HCT116 (cell line): ENCODE data around the gene SMG6. TPM values are rescaled to one million over a fixed set of nuclear protein-coding genes. Genes with fewer than 3 reads are reported as not detected.

Source experiments
- ATAC-seq: fragments of 200-7000 bp; cut with Tn5 transposase; 2 replicates; pipeline ENCODE4 v1.9.1; 2020; ENCODE audit warnings: mild to moderate bottlenecking, moderate library complexity
- BruUV-seq: library from RNA; stranded (reverse); fragments of 400-500 nt; replicated peaks from 2 replicates; lab custom pipeline; 2021; lab: Mats Ljungman, UMichigan
- CTCF ChIA-PET: fragments of 300-600 bp; sonication (Branson Sonifier 250); formaldehyde crosslinking; loops from one replicate; lab custom pipeline; 2021; ENCODE audit warnings: antibody characterized with exemption; lab: Charles Lee
- POLR2A ChIA-PET: fragments of 300-600, 350-600 bp; sonication (Branson Sonifier 250); formaldehyde crosslinking; loops from one replicate; lab custom pipeline; 2021; ENCODE audit warnings: antibody characterized with exemption; lab: Charles Lee
- RAD21 ChIA-PET, 2 experiments: fragments of 300-600 bp; sonication (Branson Sonifier 250); formaldehyde crosslinking; loops; one replicate each; lab custom pipeline; 2023; ENCODE audit warnings: low total read pairs in 2 of 2; ENCODE audit not compliant: uncharacterized antibody in 2 of 2, unreplicated experiment in 2 of 2, low non-redundant PET in 1 of 2; lab: Charles Lee
- DNase-seq: peaks from one replicate; pipeline ENCODE4 v3.0.0-alpha.2; 2010; ENCODE audit warnings: low read depth, low spot score
- H2AFZ ChIP-seq: fragments of 200-600 bp; shearing (Covaris generic), sonication (generic); 2 replicates; pipeline ENCODE4 v1.6.1; 2017; ENCODE audit warnings: low read depth, mixed run types, mixed read lengths, antibody characterized with exemption, low read length; ENCODE audit not compliant: poor library complexity, severe bottlenecking
- H3K27ac ChIP-seq: 2 replicates; pipeline ENCODE4 v1.5.1; 2012; ENCODE audit warnings: low read depth, low read length
- H3K27me3 ChIP-seq: fragments of 200-600 bp; sonication (generic); 2 replicates; pipeline ENCODE4 v1.6.1; 2016; ENCODE audit warnings: mixed run types, low read length, mixed read lengths; ENCODE audit not compliant: insufficient read depth
- H3K36me3 ChIP-seq, 2 experiments: fragments of 200-500 bp in 1 of 2; fragments of 200-600 bp in 1 of 2; sonication (Bioruptor generic) in 1 of 2; sonication (generic) in 1 of 2; 2 replicates each; pipeline versions ENCODE4 v1.5.1 to v1.6.1; 2014 to 2016; ENCODE audit warnings: low read length in 2 of 2, inconsistent platforms in 1 of 2, mixed read lengths in 1 of 2, mixed run types in 1 of 2; ENCODE audit not compliant: insufficient read depth in 2 of 2, control insufficient read depth in 1 of 2
- H3K4me1 ChIP-seq, 2 experiments: fragments of 200-600 bp in 1 of 2; sonication (generic) in 1 of 2; 2 replicates each; pipeline versions ENCODE4 v1.5.1 to v1.6.1; 2012 to 2017; ENCODE audit warnings: low read length in 2 of 2, inconsistent platforms in 1 of 2, mild to moderate bottlenecking in 1 of 2, mixed read lengths in 1 of 2, mixed run types in 1 of 2, moderate library complexity in 1 of 2; ENCODE audit not compliant: insufficient read depth in 2 of 2, control insufficient read depth in 1 of 2
- H3K4me2 ChIP-seq: fragments of 200-600 bp; sonication (generic); 2 replicates; pipeline ENCODE4 v1.6.1; 2017; ENCODE audit warnings: mixed run types, low read length, mixed read lengths
- H3K4me3 ChIP-seq, 2 experiments: fragments of 200-600 bp in 1 of 2; sonication (generic) in 1 of 2; replicated peaks in 1 of 2; 2 replicates each; pipeline ENCODE4 v1.5.1; 2011 to 2016; ENCODE audit warnings: low read length in 2 of 2, control low read depth in 1 of 2, low read depth in 1 of 2, mild to moderate bottlenecking in 1 of 2, mixed read lengths in 1 of 2, mixed run types in 1 of 2
- H3K79me2 ChIP-seq: fragments of 200-600 bp; sonication (generic); 2 replicates; pipeline ENCODE4 v1.6.1; 2017; ENCODE audit warnings: mild to moderate bottlenecking, mixed run types, low read length, moderate library complexity, mixed read lengths; ENCODE audit not compliant: insufficient read depth
- H3K9ac ChIP-seq: fragments of 200-600 bp; sonication (generic); 2 replicates; pipeline ENCODE4 v1.6.1; 2016; ENCODE audit warnings: low read length, mixed read lengths
- H3K9me2 ChIP-seq: fragments of 200-600 bp; sonication (generic), shearing (Covaris generic); 2 replicates; pipeline ENCODE4 v1.6.1; 2017; ENCODE audit warnings: mixed run types, mild to moderate bottlenecking, moderate library complexity; ENCODE audit not compliant: insufficient read depth
- H3K9me3 ChIP-seq, 2 experiments: fragments of 200-500 bp in 1 of 2; fragments of 200-600 bp in 1 of 2; sonication (Bioruptor generic) in 1 of 2; sonication (generic) in 1 of 2; 2 replicates each; pipeline ENCODE4 v1.6.1; 2014 to 2017; ENCODE audit warnings: low read length in 2 of 2, mixed read lengths in 2 of 2, inconsistent platforms in 1 of 2, low read depth in 1 of 2, mild to moderate bottlenecking in 1 of 2, mixed run types in 1 of 2, moderate library complexity in 1 of 2; ENCODE audit not compliant: control insufficient read depth in 1 of 2, insufficient read depth in 1 of 2
- H4K20me1 ChIP-seq: fragments of 200-600 bp; sonication (generic), shearing (Covaris generic); 2 replicates; pipeline ENCODE4 v1.6.1; 2017; ENCODE audit warnings: mixed run types, mild to moderate bottlenecking, moderate library complexity; ENCODE audit not compliant: insufficient read depth
- ATF3 ChIP-seq: IDR thresholded peaks from 2 replicates; pipeline ENCODE4 v1.6.1; 2012
- CBX3 ChIP-seq: IDR thresholded peaks from 2 replicates; pipeline ENCODE4 v1.6.1; 2012; ENCODE audit warnings: low read depth
- CEBPB ChIP-seq: IDR thresholded peaks from 2 replicates; pipeline ENCODE4 v1.6.1; 2012; ENCODE audit warnings: low read depth
- CTCF ChIP-seq, 3 experiments: fragments of 200-600 bp in 1 of 3; sonication (generic) in 1 of 3; IDR thresholded peaks in 2 of 3; conservative IDR thresholded peaks in 1 of 3; 2 replicates each; pipeline ENCODE4 v1.5.1; 2012 to 2017; ENCODE audit warnings: low read depth in 2 of 3, low read length in 2 of 3, antibody characterized with exemption in 1 of 3, borderline replicate concordance in 1 of 3, control low read depth in 1 of 3, mild to moderate bottlenecking in 1 of 3, mixed read lengths in 1 of 3, mixed run types in 1 of 3, moderate library complexity in 1 of 3; ENCODE audit not compliant: insufficient read depth in 1 of 3
- EGR1 ChIP-seq: IDR thresholded peaks from 2 replicates; pipeline ENCODE4 v1.6.1; 2012; ENCODE audit warnings: low read depth
- EZH2 ChIP-seq: fragments of 200-600 bp; sonication (generic); IDR thresholded peaks from 2 replicates; pipeline ENCODE4 v1.6.1; 2017; ENCODE audit warnings: antibody characterized with exemption, mixed run types
- EZH2phosphoT487 ChIP-seq: fragments of 200-600 bp; IDR thresholded peaks from 2 replicates; pipeline ENCODE4 v1.6.1; 2018; ENCODE audit warnings: antibody characterized with exemption, borderline replicate concordance
- FOSL1 ChIP-seq: IDR thresholded peaks from 2 replicates; pipeline ENCODE4 v1.6.1; 2012; ENCODE audit warnings: low read depth
- JUND ChIP-seq: IDR thresholded peaks from 2 replicates; pipeline ENCODE4 v1.6.1; 2012
- POLR2A ChIP-seq: IDR thresholded peaks from 2 replicates; pipeline ENCODE4 v1.7.0; 2011; ENCODE audit warnings: borderline replicate concordance; ENCODE audit not compliant: insufficient read depth, insufficient read length; ENCODE audit errors: extremely low read depth
- RAD21 ChIP-seq: IDR thresholded peaks from 2 replicates; pipeline ENCODE4 v1.6.1; 2012; ENCODE audit warnings: low read depth, mild to moderate bottlenecking
- REST ChIP-seq: IDR thresholded peaks from 2 replicates; pipeline ENCODE4 v1.6.1; 2012; ENCODE audit warnings: low read depth
- SIN3A ChIP-seq: IDR thresholded peaks from 2 replicates; pipeline ENCODE4 v1.6.1; 2012; ENCODE audit warnings: low read depth
- TCF7L2 ChIP-seq: IDR thresholded peaks from 2 replicates; pipeline ENCODE4 v1.7.0; 2011; ENCODE audit warnings: borderline replicate concordance, inconsistent platforms; ENCODE audit not compliant: insufficient read depth, insufficient read length; ENCODE audit errors: extremely low read depth
- ZBTB33 ChIP-seq: IDR thresholded peaks from 2 replicates; pipeline ENCODE4 v1.6.1; 2011; ENCODE audit warnings: mild to moderate bottlenecking, low read length, moderate library complexity; ENCODE audit not compliant: insufficient replicate concordance; ENCODE audit errors: extremely low read depth
- ZNF274 ChIP-seq: fragments of 200-500 bp; sonication (Bioruptor generic); IDR thresholded peaks from 2 replicates; pipeline ENCODE4 v1.6.1; 2014; ENCODE audit warnings: mild to moderate bottlenecking, low read depth, low read length, inconsistent platforms
- intact Hi-C: fragments of 100-400 bp; cut with micrococcal nuclease; formaldehyde crosslinking; loops from 2 replicates; pipeline ENCODE4 v1.10.0; 2022
- total RNA-seq: library from RNA; stranded (reverse); gene quantifications from one replicate; pipeline ENCODE4 v1.2.1, GENCODE V29; 2021; ENCODE audit not compliant: unreplicated experiment

Gene SMG6
- total RNA-seq, 1 experiment from 2014 or later, result 23.1 TPM

- Histone ChIP-seq H3K9me3 (no peaks in the 10 kb centered on the region), H3K27me3 (no peaks in the 10 kb centered on the region), H3K79me2 (0 out of 2 replicates have a peak, but pooled peaks cover 6% of the 10 kb centered on the region), H3K4me2 (no peak overlapping the region), H3K9ac (no peak overlapping the region), H3K4me3 (no peak overlapping the region), H3K36me3 (peaks cover 0 to 4% of the 10 kb centered on the region in 2 experiments; a peak in 2 of 4 replicates), H3K4me1 (peaks cover 0 to 5% of the 10 kb centered on the region in 2 experiments; a peak in 1 of 4 replicates), H4K20me1 (no peaks in the 10 kb centered on the region), H2AFZ (no peak overlapping the region), H3K27ac (no peak overlapping the region), H3K9me2 (no peaks in the 10 kb centered on the region)
- ChIA-PET POLR2A (no interaction called here), RAD21 (no interaction called here), CTCF (interaction anchor here (2.3 kb wide), 1 partner anchor 15 kb away, joined by 8 read pairs; no protein-coding TSS in a partner anchor)
- DNase-seq, result no peak
- ATAC-seq, result no peak
- BruUV-seq, result no TSS peak
- TF ChIP-seq RAD21 (no peak), FOSL1 (no peak), REST (no peak), ZNF274 (no peak), POLR2A (no peak), ZBTB33 (no peak), EZH2 (no peak), EZH2phosphoT487 (no peak), CEBPB (no peak), SIN3A (no peak), CBX3 (no peak), ATF3 (no peak), TCF7L2 (no peak), JUND (no peak), EGR1 (no peak), CTCF (IDR thresholded peaks at IDR 0.05 in 2 of 3, conservative IDR thresholded peaks at IDR 0.05 in 1 of 3; ENCODE audit: borderline replicate concordance in 1 of 3, insufficient read depth in 1 of 3, low read depth in 2 of 3, low read length in 2 of 3) (no peak)
- intact Hi-C loops, result no loop called here
These were observed 43.6 kb downstream of the SMG6 start for GRCh38 chr17:2259769-2260536.
